HepG2 (cell line): Measurements from ENCODE around the gene POLG2. TPM values are rescaled to one million over a fixed set of nuclear protein-coding genes. Genes with fewer than 3 reads are reported as not detected.

Experiments
- ATAC-seq: fragments of 200-7000 bp; cut with Tn5 transposase; 3 replicates; pipeline ENCODE4 v1.9.1; 2020; ENCODE audit warnings: mild to moderate bottlenecking, moderate library complexity
- BruUV-seq: library from RNA; stranded (reverse); fragments of 400-500 nt; replicated peaks from 2 replicates; lab custom pipeline; 2021; lab: Mats Ljungman, UMichigan
- CTCF ChIA-PET: fragments of 300-600 bp; formaldehyde crosslinking; extraction: SDS; loops from one replicate; lab custom pipeline; 2021; ENCODE audit warnings: low total read pairs, inconsistent platforms, low intra/inter-chr PET ratio; lab: Yijun Ruan, JAX
- POLR2A ChIA-PET: fragments of 350-600 bp; sonication (Branson Sonifier 250); formaldehyde crosslinking; loops from one replicate; lab custom pipeline; 2020; ENCODE audit warnings: antibody characterized with exemption, inconsistent platforms; lab: Yijun Ruan, JAX
- DNase-seq: peaks from one replicate; pipeline ENCODE4 v3.0.0-alpha.2; 2015; ENCODE audit warnings: low spot score
- FAIRE-seq: peaks from 3 replicates; lab custom pipeline; 2011; peaks lifted over from hg19 to GRCh38; lab: Jason Lieb, UNC
- H2AFZ ChIP-seq: one replicate; pipeline ENCODE4 v1.6.1; 2011; ENCODE audit warnings: low read length, inconsistent platforms
- H3K27ac ChIP-seq: fragments of 300-600 bp; 3 replicates; pipeline ENCODE4 v1.8.0; 2011; ENCODE audit warnings: mixed run types, mild to moderate bottlenecking, mixed read lengths, low read length, inconsistent platforms; ENCODE audit not compliant: insufficient read depth; ENCODE audit errors: extremely low read length
- H3K27me3 ChIP-seq, 2 experiments: fragments of 200-600 bp in 1 of 2; 2 replicates in 1 of 2; 3 replicates in 1 of 2; pipeline versions ENCODE4 v1.6.0 to v1.8.0; 2011; ENCODE audit warnings: low read length in 2 of 2, mild to moderate bottlenecking in 2 of 2, moderate library complexity in 2 of 2, inconsistent platforms in 1 of 2; ENCODE audit not compliant: insufficient read depth in 2 of 2, control insufficient read depth in 1 of 2
- H3K36me3 ChIP-seq, 2 experiments: fragments of 200-600 bp in 1 of 2; replicated peaks in 1 of 2; 2 replicates in 1 of 2; 3 replicates in 1 of 2; pipeline versions ENCODE4 v1.5.1 to v1.8.0; 2011; ENCODE audit warnings: low read length in 2 of 2, inconsistent platforms in 1 of 2; ENCODE audit not compliant: insufficient read depth in 2 of 2, control insufficient read depth in 1 of 2
- H3K4me1 ChIP-seq: 2 replicates; pipeline ENCODE4 v1.5.1; 2012; ENCODE audit warnings: low read length, inconsistent platforms; ENCODE audit not compliant: insufficient read depth
- H3K4me2 ChIP-seq: 2 replicates; pipeline ENCODE4 v1.6.0; 2011; ENCODE audit warnings: low read depth, low read length, inconsistent platforms
- H3K4me3 ChIP-seq, 3 experiments: fragments of 200-600 bp in 1 of 3; sonication (generic), shearing (Covaris generic) in 1 of 3; replicated peaks in 1 of 3; 2 replicates each; pipeline ENCODE4 v1.5.1; 2011 to 2016; ENCODE audit warnings: low read length in 3 of 3, inconsistent platforms in 2 of 3, low read depth in 2 of 3, mild to moderate bottlenecking in 2 of 3, control low read depth in 1 of 3, mixed read lengths in 1 of 3; ENCODE audit not compliant: insufficient read depth in 1 of 3
- H3K79me2 ChIP-seq: one replicate; pipeline ENCODE4 v1.6.1; 2011; ENCODE audit warnings: low read length, inconsistent platforms; ENCODE audit not compliant: insufficient read depth
- H3K9ac ChIP-seq: 2 replicates; pipeline ENCODE4 v1.6.0; 2011; ENCODE audit warnings: mild to moderate bottlenecking, low read depth, low read length, inconsistent platforms; ENCODE audit not compliant: insufficient read depth
- H3K9me3 ChIP-seq: 2 replicates; pipeline ENCODE4 v1.5.1; 2012; ENCODE audit warnings: mild to moderate bottlenecking, low read length
- H4K20me1 ChIP-seq: 2 replicates; pipeline ENCODE4 v1.6.0; 2011; ENCODE audit warnings: inconsistent platforms, mild to moderate bottlenecking, low read length, moderate library complexity; ENCODE audit not compliant: insufficient read depth
- GATA4 ChIP-seq: sonication (generic); IDR thresholded peaks from 2 replicates; pipeline ENCODE4 v1.6.1; 2016; ENCODE audit warnings: antibody characterized with exemption, low read depth, borderline replicate concordance
- TOPORS ChIP-seq: sonication (generic); formaldehyde crosslinking; IDR thresholded peaks from 2 replicates; pipeline ENCODE4 v1.8.0; 2023; ENCODE audit warnings: mild to moderate bottlenecking, missing genetic modification reagents
- ZMYM2 ChIP-seq: sonication (generic); formaldehyde crosslinking; IDR thresholded peaks from 2 replicates; pipeline ENCODE4 v1.8.0; 2022; ENCODE audit warnings: mild to moderate bottlenecking, missing genetic modification reagents
- ZNF709 ChIP-seq: sonication (generic); formaldehyde crosslinking; IDR thresholded peaks from 2 replicates; pipeline ENCODE4 v1.5.0; 2020; ENCODE audit warnings: mild to moderate bottlenecking, missing genetic modification reagents
- WGBS: methylation state at CpG from one replicate; pipeline ENCODE4 v1.1.6; 2017; ENCODE audit warnings: low lambda C conversion rate; 5-methylcytosine and 5-hydroxymethylcytosine counted together
- in situ Hi-C: cut with HindIII; loops from 2 replicates; pipeline ENCODE4 v1.10.0; 2017; ENCODE audit warnings: low pct_unique_long_range_greater_than_20kb; ENCODE audit not compliant: extremely low pct_ligation_motif_present
- intact Hi-C: fragments of 100-400 bp; cut with micrococcal nuclease; formaldehyde crosslinking; loops from one replicate; pipeline ENCODE4 v1.10.0; 2022; ENCODE audit not compliant: unreplicated experiment
- polyA plus RNA-seq, 8 experiments: library from polyadenylated mRNA; depleted of rRNA in 3 of 8; stranded (reverse) in 7 of 8; unstranded in 1 of 8; fragments of >200 nt; fragmentation: Illumina TruSeq in 4 of 8; extraction: Trizol in 4 of 8; gene quantifications; 2 replicates each; pipeline versions ENCODE4 v1.2.1 to v1.2.3, GENCODE V29; 2011 to 2016; ENCODE audit warnings: low read depth in 4 of 8, missing spikeins in 1 of 8, mixed read lengths in 1 of 8; ENCODE audit not compliant: insufficient read depth in 1 of 8
- total RNA-seq, 5 experiments: library from RNA; depleted of rRNA; stranded (reverse); fragments of >200 nt; fragmentation: Illumina TruSeq; extraction: Trizol; gene quantifications; 2 replicates each; pipeline ENCODE4 v1.2.3, GENCODE V29; 2016; ENCODE audit warnings: low read depth in 1 of 5
- TF ChIP-seq, protein P1 (sequence below): sonication (generic); formaldehyde crosslinking; IDR thresholded peaks from 2 replicates; pipeline ENCODE4 v1.5.1; 2020; ENCODE audit warnings: mild to moderate bottlenecking, missing genetic modification reagents
- TF ChIP-seq, protein P2 (sequence below): sonication (generic); formaldehyde crosslinking; IDR thresholded peaks from 2 replicates; pipeline ENCODE4 v1.5.0; 2020; ENCODE audit warnings: missing genetic modification reagents, mild to moderate bottlenecking, borderline replicate concordance

The POLG2 gene
- total and polyA plus RNA-seq, 2 of the 13 experiments (the other 11 are each of a cell fraction or from before 2014, with no cell fraction given): 21.1 to 25.5 TPM

DNA sequence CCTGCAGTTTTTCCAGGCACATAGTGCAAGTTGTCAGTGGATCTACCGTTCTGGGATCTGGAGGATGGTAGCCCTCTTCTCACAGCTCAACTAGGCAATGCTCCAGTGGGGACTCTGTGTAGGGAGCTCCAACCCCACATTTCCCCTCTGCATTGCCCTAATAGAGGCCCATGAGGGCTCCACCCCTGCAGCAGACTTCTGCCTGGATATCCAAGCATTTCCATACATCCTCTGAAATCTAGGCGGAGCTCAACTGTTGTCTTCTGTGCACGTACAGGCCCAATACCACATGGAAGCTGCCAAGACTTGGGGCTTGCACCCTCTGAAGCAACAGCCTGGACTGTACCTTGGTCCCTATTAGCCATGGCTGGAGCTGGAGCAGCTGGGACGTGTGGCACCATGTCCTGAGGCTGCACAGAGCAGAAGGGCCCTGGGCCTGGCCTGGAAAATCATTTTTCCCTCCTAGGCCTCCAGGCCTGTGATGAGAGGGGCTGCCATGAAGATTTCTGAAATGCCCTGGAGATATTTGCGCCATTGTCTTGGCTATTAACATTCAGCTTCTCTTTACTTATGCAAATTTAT, 58.8 kb downstream of the POLG2 start:
- H4K20me1 ChIP-seq: no peaks in the 10 kb centered on the region
- H3K27me3 ChIP-seq: no peaks in the 10 kb centered on the region
- intact Hi-C loops (no loop called here), in situ Hi-C loops (no loop called here)
- FAIRE-seq (no peak), DNase-seq (no peak), ATAC-seq (no peak)
- no peak overlapping the region for H3K4me2 ChIP-seq
- H3K36me3 ChIP-seq: no peaks in the 10 kb centered on the region
- no peak overlapping the region for H3K27ac ChIP-seq
- H3K79me2 ChIP-seq: no peaks in the 10 kb centered on the region
- 43% methylated on average over 4 of the region's 5 CpGs for WGBS
- 0 out of 2 replicates have a peak, but pooled peaks have one; percentile 20 for TF ChIP-seq ZMYM2 (CRISPR knock-in tag)
- no peak for TF ChIP-seq ZNF709 (CRISPR knock-in tag)
- TF ChIP-seq TOPORS (CRISPR knock-in tag): 0 out of 2 replicates have a peak, but pooled peaks have one; percentile 46
- TF ChIP-seq, protein P1, sequence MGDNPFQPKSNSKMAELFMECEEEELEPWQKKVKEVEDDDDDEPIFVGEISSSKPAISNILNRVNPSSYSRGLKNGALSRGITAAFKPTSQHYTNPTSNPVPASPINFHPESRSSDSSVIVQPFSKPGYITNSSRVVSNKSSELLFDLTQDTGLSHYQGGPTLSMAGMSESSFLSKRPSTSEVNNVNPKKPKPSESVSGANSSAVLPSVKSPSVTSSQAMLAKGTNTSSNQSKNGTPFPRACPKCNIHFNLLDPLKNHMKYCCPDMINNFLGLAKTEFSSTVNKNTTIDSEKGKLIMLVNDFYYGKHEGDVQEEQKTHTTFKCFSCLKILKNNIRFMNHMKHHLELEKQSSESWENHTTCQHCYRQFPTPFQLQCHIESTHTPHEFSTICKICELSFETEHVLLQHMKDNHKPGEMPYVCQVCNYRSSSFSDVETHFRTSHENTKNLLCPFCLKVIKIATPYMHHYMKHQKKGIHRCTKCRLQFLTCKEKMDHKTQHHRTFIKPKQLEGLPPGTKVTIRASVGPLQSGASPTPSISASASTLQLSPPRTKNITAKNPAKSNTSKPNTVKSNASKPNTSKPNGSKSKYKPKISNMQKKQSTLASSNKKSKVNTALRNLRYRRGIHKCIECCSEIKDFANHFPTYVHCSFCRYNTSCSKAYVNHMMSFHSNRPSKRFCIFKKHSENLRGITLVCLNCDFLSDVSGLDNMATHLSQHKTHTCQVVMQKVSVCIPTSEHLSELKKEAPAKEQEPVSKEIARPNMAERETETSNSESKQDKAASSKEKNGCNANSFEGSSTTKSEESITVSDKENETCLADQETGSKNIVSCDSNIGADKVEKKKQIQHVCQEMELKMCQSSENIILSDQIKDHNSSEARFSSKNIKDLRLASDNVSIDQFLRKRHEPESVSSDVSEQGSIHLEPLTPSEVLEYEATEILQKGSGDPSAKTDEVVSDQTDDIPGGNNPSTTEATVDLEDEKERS: peak; percentile 83
- TF ChIP-seq, protein P2, sequence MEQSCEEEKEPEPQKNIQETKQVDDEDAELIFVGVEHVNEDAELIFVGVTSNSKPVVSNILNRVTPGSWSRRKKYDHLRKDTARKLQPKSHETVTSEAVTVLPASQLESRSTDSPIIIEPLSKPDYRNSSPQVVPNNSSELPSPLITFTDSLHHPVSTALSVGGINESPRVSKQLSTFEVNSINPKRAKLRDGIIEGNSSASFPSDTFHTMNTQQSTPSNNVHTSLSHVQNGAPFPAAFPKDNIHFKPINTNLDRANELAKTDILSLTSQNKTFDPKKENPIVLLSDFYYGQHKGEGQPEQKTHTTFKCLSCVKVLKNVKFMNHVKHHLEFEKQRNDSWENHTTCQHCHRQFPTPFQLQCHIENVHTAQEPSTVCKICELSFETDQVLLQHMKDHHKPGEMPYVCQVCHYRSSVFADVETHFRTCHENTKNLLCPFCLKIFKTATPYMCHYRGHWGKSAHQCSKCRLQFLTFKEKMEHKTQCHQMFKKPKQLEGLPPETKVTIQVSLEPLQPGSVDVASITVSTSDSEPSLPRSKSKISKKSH (CRISPR knock-in tag): 0 out of 2 replicates have a peak, but pooled peaks have one; percentile 28
- TF ChIP-seq GATA4: no peak
- no peak overlapping the region for H3K4me3 ChIP-seq
- no peak overlapping the region for H2AFZ ChIP-seq
- peaks cover 16% of the 10 kb centered on the region for H3K4me1 ChIP-seq
- H3K9me3 ChIP-seq: peaks cover 31% of the 10 kb centered on the region
- POLR2A ChIA-PET: no interaction called here
- BruUV-seq: no TSS peak
- CTCF ChIA-PET: no interaction called here
- H3K9ac ChIP-seq: no peak overlapping the region
